ENCODE measurements around the gene GPR52.
"Not testable (repeated sequence)": the region's sequence is repeated elsewhere in the genome, so short reads cannot be mapped to it uniquely, and the experiment has no call there.

GPR52 gene, protein sequence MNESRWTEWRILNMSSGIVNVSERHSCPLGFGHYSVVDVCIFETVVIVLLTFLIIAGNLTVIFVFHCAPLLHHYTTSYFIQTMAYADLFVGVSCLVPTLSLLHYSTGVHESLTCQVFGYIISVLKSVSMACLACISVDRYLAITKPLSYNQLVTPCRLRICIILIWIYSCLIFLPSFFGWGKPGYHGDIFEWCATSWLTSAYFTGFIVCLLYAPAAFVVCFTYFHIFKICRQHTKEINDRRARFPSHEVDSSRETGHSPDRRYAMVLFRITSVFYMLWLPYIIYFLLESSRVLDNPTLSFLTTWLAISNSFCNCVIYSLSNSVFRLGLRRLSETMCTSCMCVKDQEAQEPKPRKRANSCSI

DNA sequence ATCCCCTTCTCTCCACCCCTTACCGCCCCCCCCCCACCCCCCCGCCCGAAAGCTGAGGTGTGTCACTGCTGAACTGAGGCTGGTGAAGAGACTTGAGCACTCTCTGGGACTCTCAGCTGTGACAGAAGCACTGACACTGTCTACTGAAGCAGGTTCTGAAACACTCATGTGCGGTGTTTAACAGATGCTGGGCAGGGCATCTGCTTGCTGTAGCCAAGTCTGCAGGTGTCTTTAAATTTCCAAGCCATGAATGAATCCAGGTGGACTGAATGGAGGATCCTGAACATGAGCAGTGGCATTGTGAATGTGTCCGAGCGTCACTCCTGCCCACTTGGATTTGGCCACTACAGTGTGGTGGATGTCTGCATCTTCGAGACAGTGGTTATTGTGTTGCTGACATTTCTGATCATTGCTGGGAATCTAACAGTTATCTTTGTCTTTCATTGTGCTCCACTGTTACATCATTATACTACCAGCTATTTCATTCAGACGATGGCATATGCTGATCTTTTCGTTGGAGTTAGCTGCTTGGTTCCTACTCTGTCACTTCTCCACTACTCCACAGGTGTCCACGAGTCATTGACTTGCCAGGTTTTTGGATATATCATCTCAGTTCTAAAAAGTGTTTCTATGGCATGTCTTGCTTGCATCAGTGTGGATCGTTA lies at the start of gene GPR52:
TSS of gene GPR52 (plus strand) at position 99 of the 665 bp plus-strand sequence. CDS start at position 247, 148 bp downstream.
- DNase-seq (ENCODE audit: low spot score): no peak

DNA sequence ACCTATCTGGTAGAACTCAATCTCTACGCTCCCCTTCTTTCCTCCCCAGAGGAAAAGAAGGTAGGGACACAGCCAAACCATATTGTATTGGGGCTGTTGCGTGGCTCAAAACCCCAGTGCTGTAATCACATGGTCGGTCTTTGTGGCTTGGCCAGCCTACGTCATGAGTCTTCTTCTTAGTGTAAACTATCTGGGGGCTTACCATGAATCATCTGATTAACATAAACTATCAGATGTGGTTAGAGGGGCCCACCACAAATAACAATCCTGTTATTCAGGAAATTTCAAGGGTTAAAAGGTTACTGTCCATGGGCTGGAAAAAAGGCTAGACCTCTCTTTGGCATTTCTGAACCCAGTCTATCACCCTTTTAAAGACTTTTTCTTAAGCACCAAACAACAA lies 49.5 kb upstream of the GPR52 start:
- DNase-seq (ENCODE audit: low spot score): no peak

DNA sequence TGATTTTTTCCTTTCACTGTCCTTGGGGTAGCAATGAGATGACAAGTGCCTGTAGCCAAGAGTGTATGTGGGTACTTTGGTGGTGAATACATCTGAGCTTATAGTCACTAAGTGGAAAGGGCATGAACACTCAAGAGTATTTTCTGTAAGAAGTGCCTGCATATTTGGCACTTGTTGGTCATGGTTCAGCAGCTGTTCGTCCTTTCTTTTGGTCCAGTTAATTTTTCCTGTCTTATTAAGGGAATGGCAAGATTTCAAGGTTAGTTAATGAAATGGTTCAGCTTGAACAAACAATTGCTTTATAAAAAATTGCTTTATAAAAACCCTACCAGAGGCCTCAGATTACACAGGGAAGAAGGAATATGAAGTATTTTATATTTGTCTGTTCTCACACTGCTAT lies 48.6 kb upstream of the GPR52 start:
- DNase-seq (ENCODE audit: low spot score): no peak

DNA sequence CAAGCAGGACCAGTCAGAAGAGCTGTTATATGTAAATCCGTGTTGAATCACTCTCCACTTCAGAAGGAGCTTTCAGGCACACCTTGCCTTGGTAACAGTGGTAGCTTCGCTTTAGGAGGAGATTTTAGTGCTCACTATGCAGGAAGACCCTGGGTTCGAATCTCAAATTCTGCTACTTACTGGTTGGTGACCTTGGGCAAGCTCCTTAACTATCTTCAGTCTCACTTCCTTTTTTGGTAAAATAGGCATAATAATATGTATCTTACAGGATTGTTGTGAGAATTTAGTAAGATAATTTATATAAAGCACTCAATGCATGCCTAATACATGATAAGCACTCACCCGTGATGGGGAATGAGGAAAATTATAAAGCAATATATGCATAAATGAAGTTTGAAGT lies 46.7 kb upstream of the GPR52 start:
- no peak for DNase-seq (ENCODE audit: low spot score)

DNA sequence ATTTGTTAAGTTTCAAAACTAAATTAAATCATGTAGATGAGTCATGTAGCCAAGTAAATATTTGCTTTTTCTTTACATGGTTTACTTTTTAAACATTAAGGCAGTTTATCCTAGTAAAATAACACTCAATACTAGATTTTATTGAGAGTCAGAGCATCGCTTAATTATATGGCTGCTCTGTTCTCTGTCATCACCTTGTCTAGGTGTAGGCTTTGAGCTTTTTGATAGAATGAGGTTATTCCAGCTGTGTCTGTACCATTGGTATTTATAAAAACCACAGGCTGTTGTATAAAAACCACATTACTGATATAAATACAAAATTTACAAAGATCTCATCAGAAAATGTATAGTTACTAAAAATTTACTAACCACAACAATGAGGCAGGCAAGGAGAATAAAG lies 42.5 kb upstream of the GPR52 start:
- no peak for DNase-seq (ENCODE audit: low spot score)

DNA sequence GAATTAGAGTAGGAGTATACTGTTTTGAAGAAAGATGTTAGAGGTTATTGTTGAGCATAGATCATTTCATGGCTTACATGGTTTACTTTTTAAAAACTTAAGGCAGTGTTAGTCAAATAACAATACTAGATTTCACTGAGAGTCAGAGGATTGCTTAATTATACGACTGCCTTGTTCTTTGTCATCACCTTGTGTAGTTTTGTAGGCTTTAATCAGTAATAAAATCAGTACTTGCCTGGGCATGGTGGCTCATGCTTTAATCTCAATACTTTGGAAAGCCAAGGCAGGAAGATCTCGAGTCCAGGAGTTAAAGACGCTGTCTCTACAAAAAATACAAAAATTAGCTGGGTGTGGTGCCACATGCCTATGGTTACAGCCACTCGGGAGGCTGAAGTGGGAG lies 41.3 kb upstream of the GPR52 start:
- DNase-seq (ENCODE audit: low spot score): no peak

DNA sequence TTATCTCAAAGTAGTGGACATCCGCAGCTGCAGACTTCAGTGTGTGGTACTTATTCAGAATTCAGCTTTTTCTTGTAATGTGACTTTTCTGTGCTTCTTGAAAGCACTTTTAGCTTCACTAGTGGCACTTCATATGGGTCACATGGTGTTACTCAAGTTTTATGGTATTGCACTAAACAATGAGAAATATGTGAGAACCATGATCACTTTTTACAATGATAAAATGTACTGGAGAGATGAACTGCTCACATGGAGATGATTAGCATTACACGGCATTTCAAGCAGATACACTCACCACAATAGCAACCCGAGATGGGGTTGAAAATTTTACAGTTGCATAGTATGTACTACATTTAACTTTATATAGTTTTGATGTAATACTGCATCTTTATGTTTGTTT lies 40.1 kb upstream of the GPR52 start:
- no peak for DNase-seq (ENCODE audit: low spot score)

DNA sequence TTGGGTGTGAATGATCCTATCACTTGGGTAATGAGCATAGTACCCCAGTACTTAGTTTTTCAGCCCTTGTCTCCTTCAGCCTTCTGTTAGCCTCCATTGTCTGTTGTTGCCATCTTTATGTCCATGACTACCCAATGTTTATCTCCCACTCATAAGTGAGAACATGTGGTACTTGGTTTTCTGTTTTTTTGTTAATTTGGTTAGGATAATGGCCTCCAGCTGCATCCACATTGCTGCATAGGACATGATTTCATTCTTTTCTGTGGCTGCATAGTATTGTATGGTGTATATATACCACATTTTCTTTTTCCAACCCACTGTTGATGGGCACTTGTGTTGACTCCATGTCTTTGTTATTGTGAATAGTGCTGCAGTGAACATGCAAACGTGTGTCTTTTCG lies 39.6 kb upstream of the GPR52 start:
- DNase-seq (ENCODE audit: low spot score): no peak

DNA sequence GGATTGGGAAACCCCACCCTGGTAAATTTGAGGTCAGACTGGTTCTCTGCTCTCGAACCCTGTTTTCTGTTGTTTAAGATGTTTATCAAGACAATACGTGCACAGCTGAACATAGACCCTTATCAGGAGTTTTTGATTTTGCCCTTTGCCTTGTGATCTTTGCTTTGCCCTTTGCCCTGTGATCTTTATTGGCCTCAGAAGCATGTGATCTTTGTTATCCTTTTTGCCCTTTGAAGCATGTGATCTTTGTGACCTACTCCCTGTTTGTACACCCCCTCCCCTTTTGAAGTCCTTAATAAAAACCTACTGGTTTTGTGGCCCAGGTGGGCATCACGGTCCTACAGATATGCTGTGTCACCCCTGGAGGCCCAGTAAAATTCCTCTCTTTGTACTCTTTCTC lies 38.0 kb upstream of the GPR52 start:
- DNase-seq (ENCODE audit: low spot score): not testable (repeated sequence)

DNA sequence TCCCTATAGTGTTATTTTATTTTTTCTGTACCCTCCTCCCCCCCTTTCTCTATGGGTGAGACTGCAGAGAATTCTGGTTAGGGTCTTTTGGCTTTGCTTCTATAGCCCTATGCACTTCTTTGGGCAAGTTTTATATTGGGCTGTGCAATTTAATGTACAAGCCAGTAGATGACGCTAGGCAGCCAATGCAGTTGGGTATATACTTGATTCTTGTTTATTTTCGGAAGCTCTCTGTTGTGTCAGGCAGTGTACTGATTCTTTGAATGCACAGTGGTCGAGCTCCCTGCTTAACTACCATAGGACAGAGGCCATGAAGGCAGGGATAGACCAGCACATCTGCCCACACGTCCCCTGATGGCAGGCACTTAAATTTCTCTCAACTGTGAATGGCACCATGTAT lies 34.1 kb upstream of the GPR52 start:
- DNase-seq (ENCODE audit: low spot score): no peak

DNA sequence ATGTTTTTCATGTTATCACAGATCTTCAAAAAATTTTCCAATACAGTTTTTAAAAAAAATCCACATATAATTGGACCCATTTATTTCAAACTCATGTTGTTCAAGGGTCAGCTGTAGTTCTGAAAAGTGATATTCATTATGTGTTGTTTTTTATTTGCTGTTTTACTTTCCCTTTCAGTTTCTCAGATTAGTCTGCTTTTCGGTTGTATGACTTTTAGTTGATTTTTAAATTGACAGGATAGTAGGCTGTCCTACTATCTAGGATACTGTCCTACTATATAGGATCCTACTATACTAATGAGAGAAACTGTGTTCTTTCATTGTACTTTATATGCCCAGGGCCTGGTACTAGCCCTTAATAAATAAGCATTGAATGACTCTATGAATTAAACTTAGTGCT lies 33.6 kb upstream of the GPR52 start:
- no peak for DNase-seq (ENCODE audit: low spot score)

DNA sequence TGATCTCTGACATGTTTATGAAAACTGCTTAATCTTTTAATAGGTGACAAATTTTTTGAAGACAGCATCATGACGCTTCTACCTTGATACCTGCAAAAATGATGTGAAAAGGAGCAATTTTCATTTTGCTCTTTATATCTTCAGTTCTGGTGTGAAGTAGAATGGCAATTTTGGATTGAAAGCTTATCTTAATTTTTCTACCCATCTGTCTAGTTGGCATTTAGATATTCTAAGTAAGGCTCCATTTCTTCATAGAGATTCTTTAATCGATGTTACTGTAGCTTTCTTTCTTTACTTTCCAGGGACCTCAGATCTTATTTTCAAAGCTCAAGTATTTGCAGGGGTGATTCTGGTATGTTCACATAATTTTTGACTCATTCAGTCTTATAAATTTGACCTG lies 32.3 kb upstream of the GPR52 start:
- DNase-seq (ENCODE audit: low spot score): no peak

DNA sequence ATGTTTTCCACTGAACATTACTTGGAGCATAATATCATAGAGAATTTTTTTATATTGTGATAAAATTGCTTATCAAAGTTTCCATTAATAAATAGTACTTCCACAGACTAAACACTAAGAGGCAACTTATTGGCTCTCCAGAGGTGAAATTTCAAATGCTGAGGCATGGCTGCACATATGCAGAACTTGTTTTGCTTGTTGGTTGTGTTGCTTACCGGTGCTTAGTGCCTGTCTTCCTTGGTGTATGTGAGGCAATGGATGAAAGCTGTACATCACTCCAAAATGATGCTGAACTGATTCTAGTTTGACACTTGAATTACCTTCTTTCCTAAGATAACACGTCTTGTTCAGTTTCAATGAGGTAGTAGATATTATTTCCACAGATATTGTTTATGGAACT lies 29.8 kb upstream of the GPR52 start:
- no peak for DNase-seq (ENCODE audit: low spot score)

DNA sequence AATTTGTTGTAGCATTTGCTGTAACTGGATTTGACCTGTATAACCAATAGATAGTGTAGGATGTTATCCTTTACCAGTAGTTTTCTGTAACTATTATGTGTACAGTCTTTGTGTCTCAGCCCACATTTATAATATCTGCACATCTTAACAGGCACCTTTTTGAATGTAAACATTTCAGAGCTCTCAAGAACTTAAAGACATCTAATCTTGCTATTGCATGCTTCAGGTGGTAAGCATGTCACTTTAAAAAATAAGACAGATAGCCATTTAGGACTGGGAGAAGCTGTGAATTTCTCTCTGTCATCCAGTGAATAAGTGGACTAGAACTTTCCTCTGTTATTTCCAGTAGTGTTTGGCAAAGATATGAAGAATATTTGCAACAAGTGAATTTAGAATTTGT lies 22.6 kb upstream of the GPR52 start:
- no peak for DNase-seq (ENCODE audit: low spot score)

DNA sequence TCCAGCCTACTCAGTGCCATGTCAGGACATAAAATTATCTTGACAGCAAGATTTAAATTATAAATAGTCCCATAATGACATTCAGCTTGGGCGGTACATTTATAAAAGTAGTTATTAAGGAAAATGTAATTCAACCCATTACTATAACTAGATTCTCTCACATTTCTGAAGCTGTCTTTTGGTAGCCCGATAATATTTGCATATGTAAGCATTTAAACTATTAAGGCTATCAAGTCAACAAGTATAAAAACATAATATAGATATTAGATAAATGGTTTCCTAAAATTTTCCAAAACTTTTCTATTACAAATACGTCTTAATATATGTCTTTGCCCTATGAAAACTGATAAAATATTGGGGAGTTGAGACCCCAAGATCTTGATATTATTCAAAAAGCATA lies 21.6 kb upstream of the GPR52 start:
- DNase-seq (ENCODE audit: low spot score): no peak

DNA sequence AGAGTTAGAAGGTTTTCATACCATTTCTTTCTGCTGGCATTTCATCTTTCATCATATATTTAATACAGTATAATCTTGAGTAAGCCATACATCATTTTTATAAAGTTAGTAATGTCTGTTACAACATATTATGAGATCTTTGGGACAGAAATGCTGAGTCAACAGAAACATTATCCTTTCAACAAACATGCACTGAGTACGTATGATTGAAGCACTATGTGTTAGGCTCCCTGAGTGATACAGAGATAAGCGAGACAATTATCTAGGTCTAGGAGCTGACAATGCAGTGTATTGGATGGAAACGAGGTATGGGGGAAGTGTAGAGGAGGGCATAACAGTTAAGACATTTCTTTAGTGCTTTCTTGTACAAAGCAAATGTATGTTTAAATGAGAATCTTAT lies 19.7 kb upstream of the GPR52 start:
- no peak for DNase-seq (ENCODE audit: low spot score)

DNA sequence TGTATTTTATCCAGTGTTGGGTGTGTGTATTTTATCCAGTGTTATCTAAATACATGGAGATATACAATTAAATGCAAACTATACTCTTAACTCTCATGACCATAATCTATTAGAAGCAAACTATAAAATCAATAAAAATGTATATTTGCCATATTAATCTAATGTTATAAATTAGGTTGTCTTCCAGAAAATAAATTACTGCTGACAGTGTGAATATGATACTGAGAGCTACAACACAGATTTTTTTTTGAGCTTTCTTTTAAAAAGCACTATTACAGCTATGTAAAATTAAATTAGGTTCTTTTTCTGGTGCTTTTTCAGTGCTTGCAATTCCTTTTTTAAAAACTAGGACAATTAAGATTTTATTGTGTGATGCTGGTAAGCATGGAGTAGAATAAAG lies 19.0 kb upstream of the GPR52 start:
- no peak for DNase-seq (ENCODE audit: low spot score)

DNA sequence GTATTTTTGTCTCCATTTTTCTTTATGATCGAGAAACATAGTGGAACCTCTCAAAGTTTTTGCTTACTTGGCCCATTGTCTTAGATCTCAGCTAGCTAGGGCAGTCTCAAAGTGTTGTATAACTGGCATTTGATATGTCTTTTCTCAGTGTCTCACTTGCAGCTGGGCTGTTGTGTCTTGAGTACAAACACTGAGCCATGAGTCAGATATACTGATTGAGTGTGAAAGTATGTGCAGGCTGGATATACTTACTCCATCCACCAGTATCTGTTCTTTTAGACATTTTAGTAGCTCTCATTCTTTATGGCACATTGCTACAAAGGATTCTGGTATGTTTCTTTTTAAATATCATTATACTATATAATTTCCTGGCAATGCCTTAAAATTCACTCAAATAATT lies 14.3 kb upstream of the GPR52 start:
- no peak for DNase-seq (ENCODE audit: low spot score)

DNA sequence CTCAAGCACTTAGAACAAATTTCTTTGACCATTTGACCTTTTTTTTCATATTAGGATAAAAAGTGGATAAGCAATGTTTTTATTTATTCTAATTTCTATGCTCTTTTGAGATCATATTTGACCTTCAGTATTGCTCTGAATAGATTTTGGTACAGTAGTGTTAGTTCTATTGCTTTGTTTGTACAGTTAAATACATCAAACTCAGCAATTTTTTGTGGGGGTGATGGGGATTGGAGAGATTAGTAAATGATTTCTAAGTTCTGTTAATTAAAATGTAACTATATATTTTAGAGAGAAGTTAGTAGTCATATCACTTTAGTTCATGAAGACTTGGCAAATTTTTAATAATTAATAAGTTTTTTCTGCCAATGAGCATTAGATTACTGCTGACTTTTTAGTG lies 2.4 kb upstream of the GPR52 start:
- DNase-seq (ENCODE audit: low spot score): no peak

DNA sequence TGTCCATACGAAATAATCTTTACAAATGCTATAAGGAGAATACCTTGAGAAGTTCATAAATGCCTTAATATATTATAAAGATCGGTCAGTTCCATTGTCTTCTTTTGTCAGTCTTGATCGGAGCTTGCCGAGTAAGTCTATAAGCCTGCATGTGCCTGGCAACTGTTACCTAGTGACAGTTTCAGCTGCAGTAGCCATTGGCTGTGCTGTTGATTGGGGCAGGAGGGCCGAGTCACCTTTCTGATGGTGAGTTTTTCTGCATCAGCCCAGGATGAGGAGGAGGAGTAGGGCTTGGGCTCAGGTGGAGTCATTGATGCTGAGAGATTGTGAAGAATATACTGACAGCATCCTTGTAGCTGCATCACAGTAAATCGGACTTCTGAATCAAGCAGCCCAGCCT lies 1.9 kb upstream of the GPR52 start:
- no peak for DNase-seq (ENCODE audit: low spot score)

DNA sequence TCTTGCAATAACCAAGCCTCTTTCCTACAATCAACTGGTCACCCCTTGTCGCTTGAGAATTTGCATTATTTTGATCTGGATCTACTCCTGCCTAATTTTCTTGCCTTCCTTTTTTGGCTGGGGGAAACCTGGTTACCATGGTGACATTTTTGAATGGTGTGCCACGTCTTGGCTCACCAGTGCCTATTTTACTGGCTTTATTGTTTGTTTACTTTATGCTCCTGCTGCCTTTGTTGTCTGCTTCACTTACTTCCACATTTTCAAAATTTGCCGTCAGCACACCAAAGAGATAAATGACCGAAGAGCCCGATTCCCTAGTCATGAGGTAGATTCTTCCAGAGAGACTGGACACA lies 743 bp downstream of the GPR52 start:
- no peak for DNase-seq (ENCODE audit: low spot score)

DNA sequence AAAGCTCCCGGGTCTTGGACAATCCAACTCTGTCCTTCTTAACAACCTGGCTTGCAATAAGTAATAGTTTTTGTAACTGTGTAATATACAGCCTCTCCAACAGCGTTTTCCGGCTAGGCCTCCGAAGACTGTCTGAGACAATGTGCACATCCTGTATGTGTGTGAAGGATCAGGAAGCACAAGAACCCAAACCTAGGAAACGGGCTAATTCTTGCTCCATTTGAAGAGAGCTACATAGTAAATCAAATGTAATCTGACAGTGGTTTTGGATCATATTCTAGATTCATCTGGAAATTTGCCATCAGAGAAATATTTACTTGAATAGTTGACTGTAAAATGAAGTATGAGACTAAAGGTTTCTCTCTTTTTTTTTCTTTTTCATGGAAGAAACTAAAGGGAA lies 1.2 kb downstream of the GPR52 start:
- DNase-seq (ENCODE audit: low spot score): no peak

DNA sequence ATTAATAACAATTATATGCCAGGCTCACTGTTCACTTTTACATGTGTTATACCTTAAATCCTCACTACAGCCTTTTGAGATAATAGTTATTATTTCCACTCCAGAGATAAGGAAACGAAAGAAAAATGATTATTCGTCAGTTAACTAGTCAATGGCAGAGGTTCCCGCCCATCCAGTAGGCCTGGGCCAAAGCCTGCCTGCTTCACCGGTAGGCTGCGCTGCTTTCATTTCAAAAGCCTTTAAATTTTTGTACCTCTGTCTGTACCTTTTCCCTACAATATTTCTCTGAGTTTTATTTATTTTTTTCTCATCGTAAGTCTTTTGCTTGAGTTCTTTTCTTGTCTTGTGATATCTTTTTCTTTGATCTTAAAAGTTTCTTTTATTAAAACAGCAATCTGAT lies 3.6 kb downstream of the GPR52 start:
- DNase-seq (ENCODE audit: low spot score): no peak

DNA sequence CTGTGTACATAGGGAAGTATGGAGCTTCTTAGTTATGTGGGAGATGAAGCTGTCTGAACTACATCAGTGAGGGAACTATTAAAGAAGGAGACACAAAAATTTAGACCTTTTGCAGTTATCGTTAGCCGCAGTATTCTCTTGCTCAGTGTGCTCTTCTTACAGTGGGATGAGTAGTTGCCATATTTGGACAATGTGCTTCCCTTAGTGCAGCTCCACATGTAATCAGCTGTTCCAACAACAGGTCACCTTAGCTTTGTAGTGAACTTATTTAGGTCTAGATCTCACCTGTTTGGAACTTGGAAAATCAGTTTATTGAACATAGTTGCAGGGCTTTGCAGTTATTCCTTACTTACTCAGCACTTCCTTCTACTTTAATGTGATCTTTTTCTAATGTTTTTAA lies 18.1 kb downstream of the GPR52 start:
- DNase-seq (ENCODE audit: low spot score): no peak

All from HuH-7 (cell line).